ENCODE data around the gene DIAPH1. TPM values are rescaled to one million over a fixed set of nuclear protein-coding genes. Genes with fewer than 3 reads are reported as not detected.

The DIAPH1 gene
- total RNA-seq, 4 donors from 2014 or later = 55.4 to 150 (median 91.4) TPM

DNA sequence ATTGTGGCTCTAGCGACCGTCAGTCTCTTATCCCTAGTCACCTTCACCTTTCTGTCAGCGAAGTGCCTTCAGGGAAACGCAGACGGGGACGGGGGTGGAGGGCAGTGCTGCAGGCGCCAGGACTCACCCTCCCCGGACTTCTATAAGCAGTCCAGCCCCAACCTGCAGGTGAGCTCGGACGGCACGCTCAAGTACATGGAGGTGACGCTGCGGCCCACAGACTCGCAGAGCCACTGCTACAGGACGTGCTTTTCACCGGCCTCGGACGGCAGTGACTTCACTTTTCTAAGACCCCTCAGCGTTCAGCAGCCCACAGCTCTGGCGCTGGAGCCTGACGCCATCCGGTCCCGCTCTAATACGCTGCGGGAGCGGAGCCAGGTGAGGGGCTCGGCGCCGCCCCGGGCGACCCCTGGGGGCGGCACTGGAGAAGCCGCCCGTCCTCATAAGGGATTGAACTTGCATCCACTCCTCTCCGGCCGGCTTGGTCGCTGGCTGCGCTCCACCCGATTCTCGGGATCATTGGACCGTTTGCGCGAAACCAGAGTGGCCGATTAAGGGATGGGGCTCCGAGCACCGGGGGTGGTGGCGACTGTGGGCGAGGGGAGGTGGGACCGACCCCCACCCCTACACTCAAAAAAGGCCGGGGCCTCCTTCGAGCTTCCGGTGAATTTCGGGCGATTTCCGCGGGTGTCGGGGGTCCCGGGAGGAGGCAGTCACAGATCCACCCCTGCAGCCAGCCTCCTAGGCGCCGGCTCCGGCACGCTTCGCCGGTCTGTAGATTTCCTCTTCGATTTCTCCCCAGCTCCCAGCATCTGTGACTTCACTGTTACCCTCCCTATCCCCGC lies 127.3 kb downstream of the DIAPH1 start:
- 72% methylated on average over 66 of the region's 66 CpGs; no CpG with 5 or more reads in 1 of the 2 donors for WGBS, 2 donors (ENCODE audit: low coverage in 1 of 2)
- in situ Hi-C loops (cut with MboI; ENCODE audit: low pct_ligation_motif_present in 1 of 4, low pct_unique_long_range_greater_than_20kb in 1 of 4, low sequenced_read_pairs in 3 of 4) (no loop called here), intact Hi-C loops (cut with DNase I; ENCODE audit: low total_unique reads) (no loop called here)
- Histone ChIP-seq H3K4me3 (peak overlapping the region in 1 of 4 donors; percentile 27), H3K36me3 (no peaks in the 10 kb centered on the region), H3K9me3 (no peaks in the 10 kb centered on the region), H3K27me3 (peaks cover 22% of the 10 kb centered on the region), H3K4me1 (peaks cover 0 to 5% (median 0%) of the 10 kb centered on the region in 4 donors), H3K27ac (no peak overlapping the region)
- no peak for DNase-seq
- TF ChIP-seq, protein P1, sequence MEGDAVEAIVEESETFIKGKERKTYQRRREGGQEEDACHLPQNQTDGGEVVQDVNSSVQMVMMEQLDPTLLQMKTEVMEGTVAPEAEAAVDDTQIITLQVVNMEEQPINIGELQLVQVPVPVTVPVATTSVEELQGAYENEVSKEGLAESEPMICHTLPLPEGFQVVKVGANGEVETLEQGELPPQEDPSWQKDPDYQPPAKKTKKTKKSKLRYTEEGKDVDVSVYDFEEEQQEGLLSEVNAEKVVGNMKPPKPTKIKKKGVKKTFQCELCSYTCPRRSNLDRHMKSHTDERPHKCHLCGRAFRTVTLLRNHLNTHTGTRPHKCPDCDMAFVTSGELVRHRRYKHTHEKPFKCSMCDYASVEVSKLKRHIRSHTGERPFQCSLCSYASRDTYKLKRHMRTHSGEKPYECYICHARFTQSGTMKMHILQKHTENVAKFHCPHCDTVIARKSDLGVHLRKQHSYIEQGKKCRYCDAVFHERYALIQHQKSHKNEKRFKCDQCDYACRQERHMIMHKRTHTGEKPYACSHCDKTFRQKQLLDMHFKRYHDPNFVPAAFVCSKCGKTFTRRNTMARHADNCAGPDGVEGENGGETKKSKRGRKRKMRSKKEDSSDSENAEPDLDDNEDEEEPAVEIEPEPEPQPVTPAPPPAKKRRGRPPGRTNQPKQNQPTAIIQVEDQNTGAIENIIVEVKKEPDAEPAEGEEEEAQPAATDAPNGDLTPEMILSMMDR (IDR thresholded peaks at IDR 0.05) = no peak
- TF ChIP-seq POLR2A (IDR thresholded peaks at IDR 0.05) (no peak), POLR2AphosphoS5 (IDR thresholded peaks at IDR 0.05) (no peak), EP300 (IDR thresholded peaks at IDR 0.05; ENCODE audit: low read depth) (no peak)

DNA sequence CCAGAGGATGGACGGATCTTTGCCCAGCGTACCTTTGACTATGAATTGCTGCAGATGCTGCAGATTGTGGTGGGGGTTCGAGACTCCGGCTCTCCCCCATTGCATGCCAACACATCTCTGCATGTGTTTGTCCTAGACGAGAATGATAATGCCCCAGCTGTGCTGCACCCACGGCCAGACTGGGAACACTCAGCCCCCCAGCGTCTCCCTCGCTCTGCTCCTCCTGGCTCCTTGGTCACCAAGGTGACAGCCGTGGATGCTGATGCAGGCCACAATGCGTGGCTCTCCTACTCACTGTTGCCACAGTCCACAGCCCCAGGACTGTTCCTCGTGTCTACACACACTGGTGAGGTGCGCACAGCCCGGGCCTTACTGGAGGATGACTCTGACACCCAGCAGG lies 128.0 kb downstream of the DIAPH1 start:
- TF ChIP-seq EP300 (IDR thresholded peaks at IDR 0.05; ENCODE audit: low read depth) = no peak
- no peak for DNase-seq
- no peaks in the 10 kb centered on the region for H3K9me3 ChIP-seq
- peaks cover 22% of the 10 kb centered on the region for H3K27me3 ChIP-seq
- H3K27ac ChIP-seq = no peak overlapping the region
- peaks cover 0 to 5% (median 0%) of the 10 kb centered on the region in 4 donors for H3K4me1 ChIP-seq
- intact Hi-C loops (cut with DNase I; ENCODE audit: low total_unique reads) = no loop called here
- H3K36me3 ChIP-seq = no peaks in the 10 kb centered on the region
- 93% methylated on average over 11 of the region's 13 CpGs; no CpG with 5 or more reads in 1 of the 2 donors for WGBS, 2 donors (ENCODE audit: low coverage in 1 of 2)
- no peak overlapping the region for H3K4me3 ChIP-seq
- in situ Hi-C loops (cut with MboI; ENCODE audit: low pct_ligation_motif_present in 1 of 4, low pct_unique_long_range_greater_than_20kb in 1 of 4, low sequenced_read_pairs in 3 of 4) = no loop called here

- WGBS, 2 donors (ENCODE audit: low coverage in 1 of 2) = 98% methylated on average over 10 of the region's 10 CpGs; no CpG with 5 or more reads in 1 of the 2 donors
Measured at GRCh38 chr5:141490271-141490670, 128.5 kb downstream of the DIAPH1 start.

GRCh38 chr5:141489841-141490240 lies 129.0 kb downstream of the DIAPH1 start:
- intact Hi-C loops (cut with DNase I; ENCODE audit: low total_unique reads) (no loop called here), in situ Hi-C loops (cut with MboI; ENCODE audit: low pct_ligation_motif_present in 1 of 4, low pct_unique_long_range_greater_than_20kb in 1 of 4, low sequenced_read_pairs in 3 of 4) (no loop called here)
- Histone ChIP-seq H3K36me3 (no peaks in the 10 kb centered on the region), H3K27me3 (peaks cover 31% of the 10 kb centered on the region), H3K4me1 (peaks cover 0 to 12% (median 4%) of the 10 kb centered on the region in 4 donors), H3K27ac (no peak overlapping the region), H3K4me3 (no peak overlapping the region), H3K9me3 (no peaks in the 10 kb centered on the region)
- TF ChIP-seq EP300 (IDR thresholded peaks at IDR 0.05; ENCODE audit: low read depth) = no peak
- DNase-seq = no peak
- WGBS, 2 donors (ENCODE audit: low coverage in 1 of 2) = 80 to 95% methylated on average over 1 to 10 of the region's 10 CpGs

More at GRCh38 chr5:141490271-141490670, 128.5 kb downstream of the DIAPH1 start:
- no peak overlapping the region for H3K27ac ChIP-seq
- H3K4me3 ChIP-seq = no peak overlapping the region
- intact Hi-C loops (cut with DNase I; ENCODE audit: low total_unique reads) = no loop called here
- no peak for DNase-seq
- H3K36me3 ChIP-seq = no peaks in the 10 kb centered on the region
- peaks cover 26% of the 10 kb centered on the region for H3K27me3 ChIP-seq
- TF ChIP-seq EP300 (IDR thresholded peaks at IDR 0.05; ENCODE audit: low read depth) = no peak
- TF ChIP-seq POLR2AphosphoS5 (IDR thresholded peaks at IDR 0.05) = no peak
- TF ChIP-seq POLR2A (IDR thresholded peaks at IDR 0.05) = no peak
- TF ChIP-seq, protein P1 (IDR thresholded peaks at IDR 0.05) = no peak
- no peaks in the 10 kb centered on the region for H3K9me3 ChIP-seq
- in situ Hi-C loops (cut with MboI; ENCODE audit: low pct_ligation_motif_present in 1 of 4, low pct_unique_long_range_greater_than_20kb in 1 of 4, low sequenced_read_pairs in 3 of 4) = no loop called here
- H3K4me1 ChIP-seq = peaks cover 0 to 8% (median 1%) of the 10 kb centered on the region in 4 donors

All from transverse colon (tissue), 4 donors.